Measurements from ENCODE around the gene C5orf47. TPM values are rescaled to one million over a fixed set of nuclear protein-coding genes. Genes with fewer than 3 reads are reported as not detected.

Gene C5orf47
- total and polyA plus RNA-seq, 10 donors: 0.13 to 0.43 (median 0.22) TPM; not detected in 5

- Histone ChIP-seq H3K4me1 (no peaks in the 10 kb centered on the region), H3K36me3 (peaks cover 0 to 100% (median 86%) of the 10 kb centered on the region in 6 donors), H3K4me3 (no peak overlapping the region), H3K27ac (no peak overlapping the region), H3K9me3 (no peaks in the 10 kb centered on the region), H3K27me3 (replicated peaks in 1 of 7) (no peaks in the 10 kb centered on the region)
- TF ChIP-seq CTCF (IDR thresholded peaks at IDR 0.05 in 8 of 11, conservative IDR thresholded peaks at IDR 0.05 in 3 of 11) (no peak), POLR2AphosphoS5 (IDR thresholded peaks at IDR 0.05) (no peak), POLR2A (IDR thresholded peaks at IDR 0.05) (no peak)
- WGBS, 5 donors: 77 to 90% (median 88%) methylated on average over 2 of the region's 2 CpGs
- intact Hi-C loops (cut with DNase I; ENCODE audit: low total_unique reads): no loop called here
- DNase-seq: no peak
Observed at GRCh38 chr5:173950829-173951228, 38.1 kb upstream of the C5orf47 start.

DNA sequence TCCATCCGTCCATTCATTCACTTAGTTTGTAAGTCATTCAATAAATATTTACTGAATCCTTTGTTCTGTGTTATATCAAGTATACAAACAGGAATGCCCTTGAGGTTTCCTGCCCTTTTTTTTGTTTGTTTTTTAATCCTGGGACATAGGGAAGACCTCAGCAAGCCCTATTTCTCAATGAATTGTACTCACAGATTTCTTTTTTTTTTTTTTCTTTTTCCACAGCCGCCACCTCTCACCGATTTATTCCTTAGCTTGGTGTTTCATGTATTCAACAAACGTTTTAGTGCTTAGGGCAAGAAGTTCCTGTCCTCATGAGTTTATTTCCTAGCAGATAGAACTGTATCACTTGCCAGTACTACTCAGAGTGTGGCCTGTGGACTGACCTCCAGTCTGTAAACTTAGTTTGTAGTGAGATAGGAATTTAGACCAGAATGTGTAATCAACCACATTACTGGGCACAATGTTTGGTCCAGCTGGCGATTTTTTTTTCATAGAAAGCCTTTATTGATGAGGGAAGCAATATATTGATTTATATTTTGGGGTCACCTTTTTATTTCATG lies 35.4 kb upstream of the C5orf47 start:
- H3K36me3 ChIP-seq: peaks cover 0 to 100% (median 77%) of the 10 kb centered on the region in 6 donors
- WGBS, 5 donors: 70 to 89% (median 82%) methylated on average over 5 of the region's 5 CpGs
- H3K27ac ChIP-seq: peak overlapping the region in 2 of 8 donors; percentile 3 to 36
- intact Hi-C loops (cut with DNase I; ENCODE audit: low total_unique reads): no loop called here
- no peaks in the 10 kb centered on the region for H3K4me1 ChIP-seq
- TF ChIP-seq POLR2AphosphoS5 (IDR thresholded peaks at IDR 0.05): no peak
- TF ChIP-seq CTCF (IDR thresholded peaks at IDR 0.05 in 8 of 11, conservative IDR thresholded peaks at IDR 0.05 in 3 of 11): no peak
- no peak for TF ChIP-seq POLR2A (IDR thresholded peaks at IDR 0.05)
- DNase-seq: no peak
- no peak overlapping the region for H3K4me3 ChIP-seq
- no peaks in the 10 kb centered on the region for H3K27me3 ChIP-seq (replicated peaks in 1 of 7)
- H3K9me3 ChIP-seq: no peaks in the 10 kb centered on the region

- peaks cover 0 to 95% (median 69%) of the 10 kb centered on the region in 6 donors for H3K36me3 ChIP-seq
- no peak for DNase-seq
- WGBS, 5 donors: 88 to 96% (median 90%) methylated on average over 6 of the region's 6 CpGs
Observed at GRCh38 chr5:173954671-173955521, 34.1 kb upstream of the C5orf47 start.

More at GRCh38 chr5:173954671-173955521, 34.1 kb upstream of the C5orf47 start:
- Histone ChIP-seq H3K27me3 (replicated peaks in 1 of 7) (no peaks in the 10 kb centered on the region), H3K27ac (peak overlapping the region in 1 of 8 donors; percentile 16), H3K9me3 (no peaks in the 10 kb centered on the region), H3K4me3 (no peak overlapping the region), H3K4me1 (no peaks in the 10 kb centered on the region)
- intact Hi-C loops (cut with DNase I; ENCODE audit: low total_unique reads): no loop called here
- TF ChIP-seq CTCF (IDR thresholded peaks at IDR 0.05 in 8 of 11, conservative IDR thresholded peaks at IDR 0.05 in 3 of 11): no peak
- no peak for TF ChIP-seq POLR2A (IDR thresholded peaks at IDR 0.05)
- TF ChIP-seq POLR2AphosphoS5 (IDR thresholded peaks at IDR 0.05): no peak

Data from spleen (tissue), 11 donors.